MCF 10A (cell line): Measurements from ENCODE around the gene RCBTB2. TPM values are rescaled to one million over a fixed set of nuclear protein-coding genes. Genes with fewer than 3 reads are reported as not detected.

Source experiments
- BruUV-seq: library from RNA; stranded (reverse); fragments of 400-500 nt; replicated peaks from 2 replicates; lab custom pipeline; 2021; lab: Mats Ljungman, UMichigan
- CTCF ChIA-PET: fragments of 300-600 bp; sonication (Branson Sonifier 250); formaldehyde crosslinking; extraction: SDS; loops from one replicate; lab custom pipeline; 2021; ENCODE audit warnings: antibody characterized with exemption, inconsistent platforms; lab: Yijun Ruan, JAX
- POLR2A ChIA-PET: fragments of 300-600, 350-650 bp; sonication (Branson Sonifier 250); formaldehyde crosslinking; extraction: SDS; loops from one replicate; lab custom pipeline; 2020; ENCODE audit warnings: antibody characterized with exemption, inconsistent platforms; lab: Yijun Ruan, JAX
- DNase-seq: peaks from one replicate; pipeline ENCODE4 v3.0.0-alpha.2; 2018; ENCODE audit not compliant: unreplicated experiment
- H3K27ac Mint-ChIP-seq: one replicate; pipeline ENCODE4 v1.8.0; 2022; ENCODE audit warnings: mild to moderate bottlenecking, low read depth, mixed read lengths; ENCODE audit not compliant: unreplicated experiment
- H3K27me3 Mint-ChIP-seq: one replicate; pipeline ENCODE4 v1.8.0; 2022; ENCODE audit warnings: mixed read lengths; ENCODE audit not compliant: insufficient read depth, unreplicated experiment
- H3K36me3 Mint-ChIP-seq: one replicate; pipeline ENCODE4 v1.8.0; 2022; ENCODE audit warnings: mild to moderate bottlenecking, moderate library complexity, mixed read lengths; ENCODE audit not compliant: insufficient read depth, unreplicated experiment
- H3K4me1 Mint-ChIP-seq: one replicate; pipeline ENCODE4 v1.8.0; 2022; ENCODE audit warnings: mixed read lengths; ENCODE audit not compliant: insufficient read depth, unreplicated experiment
- H3K4me3 Mint-ChIP-seq: one replicate; pipeline ENCODE4 v1.8.0; 2022; ENCODE audit warnings: mild to moderate bottlenecking, moderate library complexity, mixed read lengths; ENCODE audit not compliant: unreplicated experiment
- H3K9me3 Mint-ChIP-seq: one replicate; pipeline ENCODE4 v1.8.0; 2022; ENCODE audit warnings: mixed read lengths; ENCODE audit not compliant: unreplicated experiment
- CTCF ChIP-seq: fragments of 200-600 bp; IDR thresholded peaks from one replicate; pipeline ENCODE4 v1.8.0; 2022; ENCODE audit warnings: antibody characterized with exemption, mild to moderate bottlenecking; ENCODE audit not compliant: unreplicated experiment
- intact Hi-C: fragments of 100-400 bp; cut with micrococcal nuclease; formaldehyde crosslinking; loops from 2 replicates; pipeline ENCODE4 v1.14.1; 2022
- total RNA-seq: library from RNA; stranded (reverse); gene quantifications from 2 replicates; pipeline ENCODE4 v1.2.3, GENCODE V29; 2022

Gene RCBTB2
- total RNA-seq, 1 experiment from 2014 or later: 2.4 TPM

DNA sequence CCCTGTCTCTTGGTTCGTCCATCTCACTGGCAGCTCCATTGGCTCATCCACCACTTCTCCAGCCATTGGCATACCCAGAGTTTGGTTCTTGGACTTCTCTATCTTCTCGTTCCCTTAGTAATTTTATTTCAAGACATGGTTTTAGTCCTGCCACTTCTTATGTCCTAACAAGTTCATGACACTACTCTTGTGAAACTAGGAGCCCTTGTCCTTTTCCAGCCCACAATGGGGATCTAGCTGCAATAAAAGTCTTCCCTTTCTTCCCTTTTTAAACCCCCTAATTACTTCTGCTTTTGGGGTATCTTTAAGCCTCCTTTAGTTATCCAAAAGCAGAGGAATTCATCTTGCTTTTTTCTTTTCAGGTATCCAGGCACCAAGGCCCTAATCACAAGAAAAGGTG is 2.9 kb upstream of the RCBTB2 start:
- Mint-ChIP-seq H3K9me3 (peaks cover 11% of the 10 kb centered on the region), H3K4me3 (no peak overlapping the region), H3K27me3 (no peaks in the 10 kb centered on the region), H3K27ac (no peak overlapping the region), H3K36me3 (peaks cover 13% of the 10 kb centered on the region), H3K4me1 (no peaks in the 10 kb centered on the region)
- no peak for DNase-seq
- POLR2A ChIA-PET: no interaction called here
- intact Hi-C loops: no loop called here
- TF ChIP-seq CTCF: no peak
- BruUV-seq: no TSS peak
- CTCF ChIA-PET: interaction anchor here (1.1 kb wide), 1 partner anchor 35 kb away, joined by 3 read pairs; no protein-coding TSS in a partner anchor

- Mint-ChIP-seq H3K4me3 (no peak overlapping the region), H3K36me3 (peaks cover 13% of the 10 kb centered on the region), H3K27ac (no peak overlapping the region), H3K27me3 (no peaks in the 10 kb centered on the region), H3K4me1 (no peaks in the 10 kb centered on the region), H3K9me3 (peaks cover 11% of the 10 kb centered on the region)
- no peak for DNase-seq
- no TSS peak for BruUV-seq
- intact Hi-C loops: no loop called here
- POLR2A ChIA-PET: no interaction called here
- CTCF ChIA-PET: interaction anchor here (0.6 to 1.1 kb wide), 4 partner anchors 34 to 1984 kb away, joined by 3 to 5 read pairs (median 3); no protein-coding TSS in a partner anchor
- TF ChIP-seq CTCF: no peak
These were observed 2.1 kb upstream of the RCBTB2 start for GRCh38 chr13:48534911-48535501.

DNA sequence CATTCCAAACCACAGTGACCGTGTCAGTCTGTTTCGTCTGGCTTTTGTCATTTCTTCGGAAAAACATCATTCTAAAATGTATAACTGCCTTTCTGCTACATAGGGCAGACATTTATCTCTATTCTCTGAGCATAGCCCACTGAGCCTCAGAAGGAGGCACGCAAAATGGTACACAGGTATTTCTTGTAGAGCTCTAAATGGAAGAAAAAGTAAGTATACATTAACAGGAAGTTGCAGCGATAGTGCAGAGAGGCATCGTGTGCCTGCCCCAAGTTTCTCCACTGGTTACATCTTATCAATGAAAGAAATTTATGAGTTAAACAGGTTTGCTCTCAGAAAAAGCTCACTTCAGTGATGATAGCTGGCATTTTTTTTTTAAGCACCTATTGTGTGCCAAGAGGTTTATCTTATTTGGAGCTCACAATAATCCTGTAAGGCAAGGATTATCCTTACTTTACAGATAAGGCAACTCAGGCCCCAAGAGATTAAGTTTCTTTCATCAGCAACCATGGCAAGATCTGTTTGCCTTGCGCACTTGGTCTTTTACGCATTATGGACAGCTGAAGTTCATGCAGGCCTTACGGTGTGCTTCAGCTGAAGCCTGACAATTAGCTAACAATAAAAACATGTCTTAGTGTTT is 1.2 kb upstream of the RCBTB2 start:
- POLR2A ChIA-PET: interaction anchor here (2.7 kb wide), 1 partner anchor 8 kb away, joined by 12 read pairs; no protein-coding TSS in a partner anchor
- CTCF ChIA-PET: interaction anchor here (0.6 to 1.1 kb wide), 4 partner anchors 36 to 107 kb away, joined by 3 to 5 read pairs (median 3); no protein-coding TSS in a partner anchor
- intact Hi-C loops: no loop called here
- H3K4me1 Mint-ChIP-seq: no peaks in the 10 kb centered on the region
- no TSS peak for BruUV-seq
- H3K4me3 Mint-ChIP-seq: no peak overlapping the region
- TF ChIP-seq CTCF: no peak
- H3K36me3 Mint-ChIP-seq: peaks cover 13% of the 10 kb centered on the region
- no peak for DNase-seq
- H3K27me3 Mint-ChIP-seq: no peaks in the 10 kb centered on the region
- no peak overlapping the region for H3K27ac Mint-ChIP-seq
- H3K9me3 Mint-ChIP-seq: peaks cover 11% of the 10 kb centered on the region

GRCh38 chr13:48532256-48532505 is 699 bp downstream of the RCBTB2 start:
- ChIA-PET CTCF (interaction anchor here (0.7 kb wide), 1 partner anchor 217 kb away, joined by 3 read pairs; no protein-coding TSS in a partner anchor), POLR2A (interaction anchor here (0.6 to 2.7 kb wide), 28 partner anchors 10 to 299 kb away, joined by 3 to 12 read pairs (median 4); partner anchors contain the start of genes ITM2B, LPAR6 and RB1)
- TF ChIP-seq CTCF: no peak
- intact Hi-C loops: no loop called here
- DNase-seq: no peak
- Mint-ChIP-seq H3K9me3 (peaks cover 11% of the 10 kb centered on the region), H3K36me3 (peaks cover 13% of the 10 kb centered on the region), H3K4me1 (no peaks in the 10 kb centered on the region), H3K27me3 (no peaks in the 10 kb centered on the region), H3K4me3 (peak overlapping the region; percentile 80), H3K27ac (peak overlapping the region; percentile 76)
- no TSS peak for BruUV-seq
